Activated naive CD8-positive, alpha-beta T cell treated with anti-CD3 and anti-CD28 coated beads for 36 hours (primary cell): ENCODE data around the gene CRYL1. TPM values are rescaled to one million over a fixed set of nuclear protein-coding genes. Genes with fewer than 3 reads are reported as not detected.

Experiments
- DNase-seq: peaks from one replicate; pipeline ENCODE4 v3.0.0; 2021
- H3K27ac Mint-ChIP-seq: one replicate; pipeline ENCODE4 v1.8.0; 2022; ENCODE audit warnings: mild to moderate bottlenecking, moderate library complexity, mixed read lengths
- H3K27me3 Mint-ChIP-seq: one replicate; pipeline ENCODE4 v1.8.0; 2022; ENCODE audit warnings: mild to moderate bottlenecking, mixed read lengths
- H3K36me3 Mint-ChIP-seq: one replicate; pipeline ENCODE4 v1.8.0; 2021; ENCODE audit warnings: mild to moderate bottlenecking, mixed read lengths
- H3K4me1 Mint-ChIP-seq: one replicate; pipeline ENCODE4 v1.8.0; 2021; ENCODE audit warnings: mixed read lengths
- H3K4me3 Mint-ChIP-seq: one replicate; pipeline ENCODE4 v1.8.0; 2022; ENCODE audit warnings: mild to moderate bottlenecking, moderate library complexity, mixed read lengths
- H3K9me3 Mint-ChIP-seq: one replicate; pipeline ENCODE4 v1.8.0; 2022; ENCODE audit warnings: mixed read lengths
- total RNA-seq, 2 experiments: library from RNA; stranded (reverse); gene quantifications; one replicate each; pipeline ENCODE4 v1.2.3, GENCODE V29; 2021

Gene CRYL1, protein sequence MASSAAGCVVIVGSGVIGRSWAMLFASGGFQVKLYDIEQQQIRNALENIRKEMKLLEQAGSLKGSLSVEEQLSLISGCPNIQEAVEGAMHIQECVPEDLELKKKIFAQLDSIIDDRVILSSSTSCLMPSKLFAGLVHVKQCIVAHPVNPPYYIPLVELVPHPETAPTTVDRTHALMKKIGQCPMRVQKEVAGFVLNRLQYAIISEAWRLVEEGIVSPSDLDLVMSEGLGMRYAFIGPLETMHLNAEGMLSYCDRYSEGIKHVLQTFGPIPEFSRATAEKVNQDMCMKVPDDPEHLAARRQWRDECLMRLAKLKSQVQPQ
- total RNA-seq = 1 to 10 TPM; 5.0 to 5.2 TPM

DNA sequence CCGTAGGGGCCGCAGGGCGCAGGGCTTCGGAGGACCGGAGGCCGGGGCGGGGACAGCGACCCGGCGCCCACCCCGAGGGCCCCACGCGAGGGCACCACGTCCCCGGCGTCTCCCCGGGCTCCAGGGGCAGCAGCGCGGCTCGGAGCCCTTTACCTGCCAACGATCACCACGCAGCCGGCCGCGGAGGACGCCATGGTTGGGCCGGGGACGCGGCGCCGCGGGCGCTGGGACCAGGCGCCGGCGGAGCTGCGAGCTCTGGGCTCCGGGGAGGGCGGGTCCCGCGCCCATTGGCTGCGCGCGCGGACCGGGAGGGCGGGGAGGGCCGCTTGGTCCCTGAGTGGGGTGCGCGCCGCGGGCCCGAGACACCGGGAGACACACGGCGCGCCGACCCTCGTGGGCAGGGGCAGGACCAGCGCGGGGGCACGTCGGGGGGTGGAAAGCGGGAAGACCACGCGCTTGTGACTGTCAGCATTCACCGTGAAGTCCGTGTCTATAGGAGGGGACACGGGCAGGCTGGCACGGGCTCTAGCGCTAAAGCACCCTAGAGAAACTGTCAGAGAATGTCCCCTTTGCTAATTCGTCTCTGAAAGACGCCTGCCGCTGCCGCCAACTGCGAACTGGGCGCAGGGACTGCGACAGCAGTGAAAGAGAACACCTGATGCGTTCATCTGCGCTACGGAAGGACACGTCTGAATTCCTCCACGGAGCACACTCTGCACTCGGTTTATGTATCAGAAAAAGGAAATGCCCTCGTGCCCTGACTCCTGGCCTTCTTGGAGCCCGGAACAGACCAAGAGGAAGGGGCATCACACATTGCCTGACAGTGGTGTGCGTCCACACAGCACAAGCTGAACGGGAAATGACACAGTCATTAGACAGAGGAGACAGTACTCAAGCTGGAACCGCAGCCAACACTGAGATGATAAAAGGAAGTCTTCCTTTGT, at the start of gene CRYL1:
CRYL1 (minus strand) TSS at position 257 of the 944 bp plus-strand sequence; CDS start at position 194, 63 bp downstream.
- H3K36me3 Mint-ChIP-seq = no peaks in the 10 kb centered on the region
- peak; percentile 74 for DNase-seq
- peaks cover 28% of the 10 kb centered on the region for H3K4me1 Mint-ChIP-seq
- peak within 1 kb of the TSS; percentile 78 for H3K27ac Mint-ChIP-seq
- peak within 1 kb of the TSS; percentile 80 for H3K4me3 Mint-ChIP-seq
- peaks cover 13% of the 10 kb centered on the region for H3K27me3 Mint-ChIP-seq
- no peaks in the 10 kb centered on the region for H3K9me3 Mint-ChIP-seq

DNA sequence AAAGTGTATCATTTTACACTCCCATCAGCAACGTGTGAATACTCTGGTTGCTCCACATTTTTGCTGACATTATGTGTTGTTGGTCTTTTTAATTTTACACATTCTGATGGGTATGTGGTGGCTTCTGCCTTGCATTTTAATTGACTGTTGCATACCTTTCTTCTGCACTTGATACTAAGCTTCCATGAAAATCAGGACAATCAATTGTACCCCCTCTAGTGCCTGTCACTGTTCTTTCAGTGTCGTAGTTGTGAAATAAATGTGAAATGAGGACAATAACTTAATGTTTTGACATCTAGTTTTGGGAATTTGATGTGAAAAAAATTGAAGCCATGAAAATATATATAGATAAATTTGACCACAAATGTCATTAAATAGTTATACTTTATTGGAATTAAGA, 48.0 kb upstream of the CRYL1 start:
- DNase-seq = no peak
- Mint-ChIP-seq H3K27ac (no peak overlapping the region), H3K4me1 (peaks cover 8% of the 10 kb centered on the region), H3K4me3 (no peak overlapping the region), H3K27me3 (no peaks in the 10 kb centered on the region), H3K9me3 (peaks cover 17% of the 10 kb centered on the region), H3K36me3 (peaks cover 41% of the 10 kb centered on the region)

DNA sequence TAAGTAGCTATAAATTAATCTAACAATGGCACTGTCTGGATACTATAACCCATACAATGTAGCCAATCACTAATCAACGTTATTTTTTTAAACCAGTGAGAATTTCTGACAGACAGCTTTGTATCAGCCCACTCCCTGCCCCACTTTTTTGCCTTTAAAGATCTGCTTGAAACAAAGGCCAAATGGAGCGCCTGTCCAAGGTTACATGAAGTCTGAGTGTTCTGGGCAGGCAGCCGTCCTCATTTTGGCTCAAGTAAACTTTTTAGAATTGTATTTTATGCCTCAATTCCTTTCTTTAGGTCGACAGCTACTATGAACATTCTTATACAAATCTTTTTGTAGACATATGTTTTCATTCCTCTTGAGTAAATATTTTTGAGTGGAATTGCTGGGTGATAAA, 47.5 kb upstream of the CRYL1 start:
- Mint-ChIP-seq H3K9me3 (peaks cover 16% of the 10 kb centered on the region), H3K27ac (no peak overlapping the region), H3K4me1 (peaks cover 8% of the 10 kb centered on the region), H3K4me3 (no peak overlapping the region), H3K36me3 (peaks cover 36% of the 10 kb centered on the region), H3K27me3 (no peaks in the 10 kb centered on the region)
- DNase-seq = no peak

DNA sequence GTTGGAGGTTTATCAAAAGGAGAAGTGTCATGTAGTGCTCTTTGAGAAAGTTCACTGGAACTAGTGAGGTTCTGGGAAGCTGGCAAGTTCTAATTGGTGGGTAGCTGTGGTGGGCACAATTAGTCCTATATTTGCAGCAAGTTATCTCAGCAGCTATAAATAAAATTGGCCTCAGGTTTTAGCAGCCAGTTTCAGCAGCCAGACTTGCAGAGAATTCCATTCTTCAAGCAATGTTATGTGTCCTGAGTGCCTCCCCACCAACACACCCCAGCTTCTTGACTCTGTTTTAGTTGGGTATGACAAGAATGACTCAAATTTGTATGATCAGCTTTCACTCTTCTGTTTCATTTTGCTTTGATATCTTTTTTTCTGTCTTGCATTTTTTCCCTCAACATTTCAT, 46.0 kb upstream of the CRYL1 start:
- no peak overlapping the region for H3K27ac Mint-ChIP-seq
- H3K9me3 Mint-ChIP-seq = peaks cover 8% of the 10 kb centered on the region
- no peak for DNase-seq
- no peak overlapping the region for H3K4me3 Mint-ChIP-seq
- no peaks in the 10 kb centered on the region for H3K27me3 Mint-ChIP-seq
- H3K4me1 Mint-ChIP-seq = peaks cover 14% of the 10 kb centered on the region
- peaks cover 27% of the 10 kb centered on the region for H3K36me3 Mint-ChIP-seq

DNA sequence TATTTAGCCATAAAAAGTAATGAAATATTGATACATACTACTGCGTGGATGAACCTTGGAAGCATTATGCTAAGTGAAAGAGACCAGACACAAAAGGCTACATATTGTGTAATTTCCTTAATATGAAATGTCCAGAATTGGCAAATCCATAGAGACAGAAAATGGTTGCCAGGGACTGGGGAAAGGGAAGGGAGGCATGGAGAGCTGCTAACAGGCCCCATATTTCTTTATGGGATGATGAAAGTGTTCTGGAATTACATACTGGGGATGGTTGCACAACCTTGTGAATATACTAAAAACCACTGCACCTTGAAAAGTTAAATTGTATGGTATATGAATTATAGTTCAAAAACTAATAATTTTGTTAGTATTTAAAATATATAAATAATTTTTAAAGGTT, 44.9 kb upstream of the CRYL1 start:
- no peak overlapping the region for H3K27ac Mint-ChIP-seq
- peaks cover 2% of the 10 kb centered on the region for H3K9me3 Mint-ChIP-seq
- peaks cover 18% of the 10 kb centered on the region for H3K4me1 Mint-ChIP-seq
- H3K36me3 Mint-ChIP-seq = peaks cover 16% of the 10 kb centered on the region
- DNase-seq = no peak
- H3K4me3 Mint-ChIP-seq = no peak overlapping the region
- no peaks in the 10 kb centered on the region for H3K27me3 Mint-ChIP-seq

DNA sequence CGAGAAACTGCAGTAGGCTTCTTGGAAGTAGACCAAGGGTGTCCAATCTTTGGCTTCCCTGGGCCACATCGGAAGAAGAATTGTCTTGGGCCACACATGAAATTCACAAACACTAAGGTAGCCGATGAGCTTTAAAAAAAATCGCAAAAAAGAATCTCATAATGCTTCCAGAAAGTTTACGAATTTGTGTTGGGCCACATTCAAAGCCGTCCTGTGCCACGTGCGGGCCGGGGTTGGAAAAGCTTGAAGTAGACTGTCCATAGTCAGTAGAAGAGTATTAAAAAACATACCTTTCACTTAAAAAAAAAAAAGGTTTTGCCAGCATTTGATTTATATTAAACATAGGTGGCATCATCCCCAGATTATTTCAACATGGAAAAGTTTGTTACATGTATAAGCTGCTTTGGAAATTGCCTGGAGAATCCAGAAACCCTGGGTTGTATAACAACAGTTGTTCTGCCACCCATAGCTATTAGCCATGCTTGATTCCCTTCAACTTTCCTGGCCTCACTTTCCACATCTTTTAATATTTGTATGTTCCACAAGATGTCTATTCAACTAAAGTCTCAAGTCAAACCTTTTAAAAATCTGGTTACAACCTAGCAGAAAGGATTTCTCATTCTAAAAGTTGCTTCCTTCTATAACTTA, 42.3 kb upstream of the CRYL1 start:
- no peaks in the 10 kb centered on the region for H3K27me3 Mint-ChIP-seq
- peak overlapping the region; percentile 87 for H3K4me3 Mint-ChIP-seq
- peaks cover 14% of the 10 kb centered on the region for H3K9me3 Mint-ChIP-seq
- H3K4me1 Mint-ChIP-seq = peaks cover 18% of the 10 kb centered on the region
- peak overlapping the region; percentile 85 for H3K27ac Mint-ChIP-seq
- DNase-seq = no peak
- peaks cover 22% of the 10 kb centered on the region for H3K36me3 Mint-ChIP-seq

DNA sequence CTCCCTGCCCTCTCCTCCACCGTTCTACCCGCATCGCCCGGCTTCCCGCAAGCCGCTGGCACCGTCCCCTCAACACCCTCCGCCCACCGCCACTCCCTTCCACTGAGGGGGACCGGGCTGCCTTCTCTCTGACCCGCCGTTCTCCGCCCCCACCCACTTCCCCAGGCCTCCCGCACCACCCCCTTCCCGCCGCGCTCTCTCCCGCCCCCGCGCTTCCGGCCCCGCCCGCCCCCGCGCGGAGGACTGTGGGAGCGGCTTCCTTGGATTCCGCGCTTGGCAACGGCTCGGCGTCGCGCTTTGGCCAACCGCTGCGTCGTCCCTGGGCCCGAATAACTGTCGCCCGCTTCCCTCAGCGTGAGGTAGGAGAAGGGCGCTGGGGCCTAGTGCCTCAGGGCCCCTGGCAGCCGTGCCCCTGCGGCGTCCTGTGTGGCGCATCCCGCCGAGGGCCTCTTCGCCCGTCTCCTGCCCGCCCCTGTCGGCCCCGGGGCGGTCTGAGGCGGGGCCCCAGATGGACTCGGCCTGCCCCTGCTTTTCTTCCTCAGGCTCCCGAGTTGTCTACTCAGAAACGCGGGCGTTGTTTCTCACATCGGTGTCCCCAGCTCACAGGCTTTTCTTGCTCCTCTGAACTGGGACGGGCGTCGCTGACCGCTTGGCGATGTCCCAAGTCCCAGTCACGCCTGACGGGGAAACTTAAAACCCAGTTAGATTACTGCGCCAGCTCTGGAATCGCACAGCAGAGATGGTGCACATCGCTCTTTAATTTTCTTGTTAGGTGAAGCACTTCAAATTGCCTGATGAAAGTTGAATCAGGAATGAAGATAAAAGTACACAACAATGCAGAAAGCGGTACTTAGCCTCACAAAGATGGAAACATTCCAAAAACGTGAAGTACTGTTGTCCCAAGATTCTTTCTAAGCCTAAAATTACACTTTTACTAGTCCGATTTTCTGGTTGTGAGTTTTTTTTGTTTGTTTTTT, 41.5 kb upstream of the CRYL1 start, which contains the start of gene IFT88:
IFT88 (plus strand) TSS at position 260 of the 977 bp plus-strand sequence. CDS start 7,229 bp downstream, outside the sequence.
- peaks cover 21% of the 10 kb centered on the region for H3K36me3 Mint-ChIP-seq
- H3K4me1 Mint-ChIP-seq = peaks cover 17% of the 10 kb centered on the region
- peaks cover 14% of the 10 kb centered on the region for H3K9me3 Mint-ChIP-seq
- peak within 1 kb of the TSS; percentile 87 for H3K4me3 Mint-ChIP-seq
- peak; percentile 86 for DNase-seq
- no peaks in the 10 kb centered on the region for H3K27me3 Mint-ChIP-seq
- H3K27ac Mint-ChIP-seq = peak within 1 kb of the TSS; percentile 85

DNA sequence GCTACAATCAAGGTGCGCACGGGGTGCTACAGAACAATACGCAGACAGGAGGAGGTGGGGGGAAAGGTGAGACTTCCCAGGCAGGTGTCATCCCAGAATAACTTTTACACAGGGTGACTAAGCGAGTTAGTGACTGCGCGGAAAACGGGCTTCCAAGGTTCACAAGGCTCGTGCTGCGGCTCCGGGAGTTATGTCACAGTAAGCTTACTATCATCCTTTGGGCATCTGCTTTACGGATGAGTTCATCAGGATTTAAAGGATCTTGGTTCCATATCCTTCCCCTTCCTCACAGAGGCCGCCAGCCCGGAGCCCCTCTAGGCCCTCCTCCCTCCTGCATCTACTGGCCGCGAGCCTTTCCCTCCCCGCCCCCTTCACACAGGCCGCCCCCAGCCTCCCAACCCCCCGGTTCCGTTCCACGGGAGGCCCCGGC, 40.8 kb upstream of the CRYL1 start:
- peak overlapping the region; percentile 87 for H3K4me3 Mint-ChIP-seq
- no peak for DNase-seq
- H3K36me3 Mint-ChIP-seq = peaks cover 18% of the 10 kb centered on the region

DNA sequence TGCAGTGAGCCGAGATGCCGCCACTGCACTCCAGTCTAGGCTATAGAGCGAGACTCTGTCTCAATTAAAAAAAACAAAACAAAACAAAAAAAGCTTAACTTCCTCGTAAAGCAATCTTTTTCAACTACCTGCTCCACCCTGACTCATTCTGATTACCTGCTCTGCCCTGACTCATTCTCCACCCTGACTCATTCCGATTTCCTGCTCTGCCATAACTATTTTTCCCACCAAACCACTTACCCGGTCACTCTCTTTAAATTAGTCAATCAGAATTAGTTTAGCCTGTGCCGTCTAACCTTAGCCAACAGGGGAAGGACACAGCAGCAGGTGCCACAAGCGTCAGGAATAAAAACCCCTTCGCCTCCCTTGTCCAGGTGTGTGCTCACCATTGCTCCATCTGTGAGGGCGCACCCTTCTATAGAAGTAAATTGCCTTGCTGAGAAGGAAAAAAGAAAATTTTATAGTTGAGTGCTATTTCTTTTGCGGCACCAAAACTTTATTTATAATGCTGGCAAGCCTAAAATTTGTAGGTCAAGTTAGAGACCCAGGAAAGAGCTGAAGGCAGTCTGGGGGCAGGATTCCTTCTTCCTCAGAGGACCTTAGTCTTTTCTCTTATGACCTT, 39.6 kb upstream of the CRYL1 start:
- Mint-ChIP-seq H3K9me3 (peaks cover 13% of the 10 kb centered on the region), H3K27me3 (no peaks in the 10 kb centered on the region), H3K27ac (peak overlapping the region; percentile 59), H3K4me1 (peaks cover 11% of the 10 kb centered on the region), H3K4me3 (peak overlapping the region; percentile 25), H3K36me3 (peaks cover 15% of the 10 kb centered on the region)
- DNase-seq = no peak

More for the DNA sequence above, 40.8 kb upstream of the CRYL1 start:
- Mint-ChIP-seq H3K9me3 (peaks cover 14% of the 10 kb centered on the region), H3K4me1 (peaks cover 13% of the 10 kb centered on the region), H3K27ac (peak overlapping the region; percentile 85), H3K27me3 (no peaks in the 10 kb centered on the region)

DNA sequence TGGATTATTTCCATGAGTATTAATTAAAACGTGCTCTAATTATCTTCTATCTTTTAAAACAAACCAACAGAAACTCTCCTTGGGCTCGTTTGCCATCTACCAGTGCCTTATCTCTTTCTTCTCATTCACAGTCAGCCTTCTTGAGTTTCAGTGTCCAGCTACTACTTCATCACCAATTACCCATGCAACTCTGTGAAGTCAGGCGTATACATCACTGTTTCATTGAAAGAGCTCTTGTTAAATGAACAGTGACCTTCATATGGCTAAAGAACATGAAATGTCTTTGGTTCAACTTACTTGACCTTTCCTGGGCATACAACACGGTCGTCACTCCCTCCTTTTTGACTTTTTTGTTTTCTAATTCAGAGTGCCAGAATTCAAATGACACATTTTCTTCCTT, 36.1 kb upstream of the CRYL1 start:
- Mint-ChIP-seq H3K4me1 (peaks cover 4% of the 10 kb centered on the region), H3K27me3 (no peaks in the 10 kb centered on the region), H3K27ac (no peak overlapping the region), H3K36me3 (peaks cover 11% of the 10 kb centered on the region), H3K4me3 (no peak overlapping the region), H3K9me3 (peaks cover 13% of the 10 kb centered on the region)
- DNase-seq = no peak

DNA sequence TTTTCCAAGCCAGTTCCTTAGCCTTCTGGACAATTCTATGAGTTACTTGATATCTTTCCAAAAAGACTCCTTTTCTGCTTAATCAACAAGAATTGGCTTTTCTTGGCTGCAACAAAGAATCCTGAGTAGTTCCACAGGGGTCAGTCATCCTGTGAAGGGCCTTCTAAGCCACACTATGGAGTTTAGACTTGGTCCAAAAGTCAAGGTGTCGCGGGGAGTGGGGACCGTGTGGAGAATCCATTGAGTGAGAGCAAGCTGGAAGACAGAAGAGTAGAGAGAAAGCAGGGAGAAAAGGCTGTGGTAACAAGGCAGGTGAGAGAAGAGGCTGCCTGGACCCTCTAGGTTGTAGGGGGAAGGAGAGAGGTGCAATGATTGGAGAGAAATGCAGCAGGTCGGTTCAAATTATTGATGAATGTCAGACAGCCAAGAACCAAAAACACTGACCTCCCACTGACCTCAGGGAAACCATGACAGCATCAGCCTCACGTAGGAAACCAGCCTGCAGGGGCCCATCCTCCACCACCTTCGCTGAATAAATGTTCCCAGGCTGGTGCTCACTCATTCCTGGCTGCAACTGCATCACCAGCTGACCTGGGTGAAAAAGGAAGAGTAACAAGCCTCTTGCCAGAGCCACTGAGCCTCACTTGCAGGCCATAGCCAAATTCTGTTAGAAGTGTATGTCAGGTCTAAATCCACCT, 34.2 kb upstream of the CRYL1 start:
- Mint-ChIP-seq H3K4me3 (no peak overlapping the region), H3K4me1 (no peaks in the 10 kb centered on the region)
- DNase-seq = no peak

DNA sequence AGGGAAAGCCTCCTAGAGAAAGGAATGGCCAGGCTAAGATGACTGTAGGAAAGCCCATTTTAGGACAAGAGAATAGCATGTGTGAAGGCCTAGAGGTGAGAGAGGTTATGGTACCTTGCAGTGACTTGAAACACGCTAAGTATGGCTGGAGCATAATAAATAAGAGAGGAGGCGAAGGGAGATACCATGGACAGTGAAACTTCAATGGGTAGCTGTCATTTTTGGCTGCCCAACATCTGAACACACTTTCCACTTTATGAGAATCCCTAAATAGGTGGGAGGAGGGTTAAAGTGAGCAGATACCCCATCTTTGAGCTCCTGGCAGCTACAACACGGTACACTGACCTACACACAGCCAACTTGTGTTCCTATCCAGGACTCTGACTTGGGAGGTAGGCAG, 33.3 kb upstream of the CRYL1 start:
- no peak overlapping the region for H3K27ac Mint-ChIP-seq
- no peak overlapping the region for H3K4me3 Mint-ChIP-seq
- no peak for DNase-seq
- H3K4me1 Mint-ChIP-seq = no peaks in the 10 kb centered on the region
- no peaks in the 10 kb centered on the region for H3K27me3 Mint-ChIP-seq
- no peaks in the 10 kb centered on the region for H3K36me3 Mint-ChIP-seq
- no peaks in the 10 kb centered on the region for H3K9me3 Mint-ChIP-seq

More for the DNA sequence above, 34.2 kb upstream of the CRYL1 start:
- no peaks in the 10 kb centered on the region for H3K27me3 Mint-ChIP-seq
- H3K36me3 Mint-ChIP-seq = peaks cover 8% of the 10 kb centered on the region
- peaks cover 8% of the 10 kb centered on the region for H3K9me3 Mint-ChIP-seq
- no peak overlapping the region for H3K27ac Mint-ChIP-seq

DNA sequence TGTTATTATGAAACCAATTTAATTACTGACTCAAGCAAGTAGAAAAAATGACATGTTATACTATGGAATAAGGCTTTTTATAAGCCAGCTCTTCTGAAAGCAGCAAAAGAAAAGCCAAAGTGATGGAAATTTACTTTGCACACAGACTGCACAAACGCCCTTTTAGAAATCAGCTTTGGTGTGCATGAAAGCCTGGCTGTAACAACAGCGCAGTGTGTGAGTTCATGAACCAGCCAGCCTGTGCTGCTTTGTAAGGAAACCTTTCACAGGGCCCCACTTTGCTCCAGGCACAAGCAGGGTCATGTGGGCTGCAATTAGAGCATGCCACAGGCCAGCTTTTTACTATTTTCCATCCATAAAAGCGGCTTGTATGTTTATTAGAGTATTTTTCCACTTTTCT, 27.7 kb upstream of the CRYL1 start:
- Mint-ChIP-seq H3K36me3 (no peaks in the 10 kb centered on the region), H3K9me3 (no peaks in the 10 kb centered on the region)
- no peak for DNase-seq

More for the DNA sequence above, 27.7 kb upstream of the CRYL1 start:
- Mint-ChIP-seq H3K4me3 (no peak overlapping the region), H3K27me3 (no peaks in the 10 kb centered on the region), H3K4me1 (no peaks in the 10 kb centered on the region), H3K27ac (no peak overlapping the region)
